T-helper 17 cell (primary cell): ENCODE data around the gene CELA2B. TPM values are rescaled to one million over a fixed set of nuclear protein-coding genes. Genes with fewer than 3 reads are reported as not detected.

Experiments used
- ATAC-seq: fragments of 150-1000 bp; cut with Tn5 transposase; 2 replicates; pipeline ENCODE4 v1.10.0; 2021; ENCODE audit warnings: mild to moderate bottlenecking, moderate library complexity
- DNase-seq, 3 donors: peaks; one replicate each; pipeline versions ENCODE4 v3.0.0 to v3.0.0-alpha.2; 2020 to 2021
- H3K9me3 ChIP-seq: one replicate; pipeline ENCODE4 v1.7.0; 2013; ENCODE audit warnings: low read length, mild to moderate bottlenecking; ENCODE audit not compliant: control insufficient read depth, poor library complexity, severe bottlenecking
- H3K27ac Mint-ChIP-seq: one replicate; pipeline ENCODE4 v1.8.0; 2022; ENCODE audit warnings: mild to moderate bottlenecking, moderate library complexity, mixed read lengths
- H3K27me3 Mint-ChIP-seq: one replicate; pipeline ENCODE4 v1.8.0; 2022; ENCODE audit warnings: mixed read lengths
- H3K36me3 Mint-ChIP-seq: one replicate; pipeline ENCODE4 v1.8.0; 2022; ENCODE audit warnings: low read depth, mixed read lengths
- H3K4me1 Mint-ChIP-seq: one replicate; pipeline ENCODE4 v1.8.0; 2022; ENCODE audit warnings: mild to moderate bottlenecking, mixed read lengths
- H3K4me3 Mint-ChIP-seq: one replicate; pipeline ENCODE4 v1.8.0; 2022; ENCODE audit warnings: mild to moderate bottlenecking, moderate library complexity, mixed read lengths
- total RNA-seq, 4 donors: library from RNA in 2 of 4; stranded (reverse) in 2 of 4; gene quantifications; one replicate each; pipeline ENCODE4 v1.2.3 and lab custom pipeline; 2022 to 2026

CELA2B gene
- total RNA-seq, 2 donors from 2014 or later: not detected

DNA sequence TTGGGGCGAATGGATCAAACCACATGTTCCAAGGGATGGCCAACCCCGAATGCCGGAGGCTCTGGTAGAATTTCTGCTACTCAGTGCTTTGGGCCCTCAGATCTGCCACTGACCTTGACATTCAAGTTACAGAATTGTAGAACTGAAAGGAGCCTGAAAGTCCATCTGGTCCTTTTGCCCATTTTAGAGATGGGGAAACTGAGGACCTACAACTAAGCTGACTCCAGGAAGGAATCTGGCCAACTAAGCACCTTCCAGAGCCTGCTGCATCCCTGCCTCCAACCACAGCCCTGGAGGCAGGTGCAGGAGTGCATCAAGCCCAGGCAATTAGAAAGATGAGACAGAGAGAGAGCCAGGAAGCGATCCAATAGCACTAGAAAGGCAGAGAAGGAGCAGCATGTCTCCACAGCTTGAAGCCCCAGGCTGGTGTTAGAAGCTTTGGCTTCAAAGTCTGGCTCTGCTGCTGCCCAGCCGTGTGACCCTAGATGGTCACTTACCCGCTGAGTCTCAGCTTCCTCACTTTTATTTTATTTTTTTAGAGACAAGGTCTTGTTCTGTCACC lies 38.9 kb upstream of the CELA2B start:
- H3K9me3 ChIP-seq: no peaks in the 10 kb centered on the region
- Mint-ChIP-seq H3K27me3 (no peaks in the 10 kb centered on the region), H3K36me3 (no peaks in the 10 kb centered on the region), H3K4me3 (peak overlapping the region; percentile 75), H3K27ac (peak overlapping the region; percentile 92), H3K4me1 (peaks cover 5% of the 10 kb centered on the region)
- ATAC-seq: no peak
- DNase-seq: no peak

DNA sequence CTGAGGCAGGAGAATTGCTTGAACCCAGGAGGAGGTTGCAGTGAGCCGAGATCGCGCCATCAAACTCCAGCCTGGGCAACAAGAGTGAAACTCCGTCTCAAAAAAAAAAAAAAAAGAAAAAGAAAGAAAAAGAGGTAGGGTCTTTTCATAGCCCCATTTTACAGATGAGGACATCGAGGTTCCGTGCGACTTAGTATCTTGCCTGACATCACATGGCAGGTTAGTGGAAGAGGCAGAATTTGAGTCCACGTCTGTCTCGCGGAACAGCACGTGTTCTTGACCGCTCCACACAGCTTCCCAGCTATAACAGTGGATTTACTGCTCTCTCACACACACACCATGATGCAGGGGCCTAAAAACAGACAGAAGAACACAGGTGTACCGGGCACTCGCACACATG lies 36.6 kb upstream of the CELA2B start:
- no peaks in the 10 kb centered on the region for H3K36me3 Mint-ChIP-seq
- ATAC-seq: no peak
- H3K4me3 Mint-ChIP-seq: peak overlapping the region; percentile 53
- H3K9me3 ChIP-seq: no peaks in the 10 kb centered on the region
- peaks cover 2% of the 10 kb centered on the region for H3K4me1 Mint-ChIP-seq
- H3K27ac Mint-ChIP-seq: peak overlapping the region; percentile 92
- no peak for DNase-seq
- peaks cover 4% of the 10 kb centered on the region for H3K27me3 Mint-ChIP-seq

DNA sequence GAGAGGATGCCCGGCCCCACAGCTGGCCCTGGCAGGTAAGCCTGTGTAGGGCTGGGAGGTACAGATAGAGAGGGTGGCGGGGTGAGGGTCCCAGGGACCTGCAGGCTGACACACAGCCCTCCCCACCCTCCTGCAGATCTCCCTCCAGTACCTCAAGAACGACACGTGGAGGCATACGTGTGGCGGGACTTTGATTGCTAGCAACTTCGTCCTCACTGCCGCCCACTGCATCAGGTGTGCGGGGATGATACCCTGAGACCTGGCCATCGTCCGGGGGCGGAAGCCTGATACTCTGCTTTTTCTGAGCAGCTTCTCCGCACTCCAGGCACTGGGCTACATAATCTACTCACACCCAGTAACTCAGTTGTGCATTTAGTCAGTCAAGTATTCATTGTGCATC lies 35.5 kb upstream of the CELA2B start:
- Mint-ChIP-seq H3K4me1 (peaks cover 3% of the 10 kb centered on the region), H3K27ac (peak overlapping the region; percentile 89), H3K36me3 (no peaks in the 10 kb centered on the region), H3K27me3 (peaks cover 4% of the 10 kb centered on the region), H3K4me3 (peak overlapping the region; percentile 50)
- ATAC-seq (no peak), DNase-seq (no peak)
- no peaks in the 10 kb centered on the region for H3K9me3 ChIP-seq

DNA sequence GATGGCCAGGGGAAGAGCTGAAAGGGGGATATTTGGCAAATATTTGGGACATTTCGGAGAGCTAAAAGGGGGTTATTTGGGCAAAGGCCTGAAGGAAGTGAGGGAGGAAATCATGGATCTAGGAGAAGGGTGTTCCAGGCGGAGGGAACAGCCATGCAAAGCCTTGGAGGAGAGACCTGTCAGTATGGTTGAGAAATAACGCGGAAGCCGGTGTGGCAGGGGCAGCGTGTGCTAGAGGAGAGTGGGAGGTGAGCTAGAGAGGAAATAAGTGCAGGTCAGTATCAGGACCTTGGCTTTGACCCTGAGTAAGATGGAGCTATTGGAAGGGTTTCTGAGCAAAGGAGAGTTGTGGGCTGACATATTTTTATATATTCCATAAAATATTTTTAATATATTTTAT lies 34.7 kb upstream of the CELA2B start:
- H3K9me3 ChIP-seq: no peaks in the 10 kb centered on the region
- DNase-seq: no peak
- H3K27me3 Mint-ChIP-seq: peaks cover 9% of the 10 kb centered on the region
- H3K27ac Mint-ChIP-seq: peak overlapping the region; percentile 89
- H3K4me3 Mint-ChIP-seq: no peak overlapping the region
- ATAC-seq: no peak
- peaks cover 6% of the 10 kb centered on the region for H3K4me1 Mint-ChIP-seq
- no peaks in the 10 kb centered on the region for H3K36me3 Mint-ChIP-seq

DNA sequence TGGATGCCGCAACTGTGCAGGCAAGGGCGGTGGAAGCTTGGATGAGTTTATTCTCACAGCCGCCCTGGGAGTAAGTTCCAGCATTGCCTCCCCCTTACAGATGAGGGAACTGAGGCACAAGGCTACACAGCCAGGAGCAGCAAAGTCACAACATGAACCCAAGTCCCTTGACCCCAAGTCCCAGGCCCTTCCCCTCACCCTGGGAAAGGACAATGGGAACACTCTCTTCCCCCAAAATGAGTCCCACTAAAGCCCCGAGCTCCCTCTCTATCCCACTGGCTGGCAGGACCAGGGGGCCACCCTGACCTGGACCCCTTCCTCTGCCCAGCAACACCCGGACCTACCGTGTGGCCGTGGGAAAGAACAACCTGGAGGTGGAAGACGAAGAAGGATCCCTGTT lies 33.8 kb upstream of the CELA2B start:
- Mint-ChIP-seq H3K27ac (no peak overlapping the region), H3K27me3 (peaks cover 15% of the 10 kb centered on the region), H3K36me3 (no peaks in the 10 kb centered on the region)

DNA sequence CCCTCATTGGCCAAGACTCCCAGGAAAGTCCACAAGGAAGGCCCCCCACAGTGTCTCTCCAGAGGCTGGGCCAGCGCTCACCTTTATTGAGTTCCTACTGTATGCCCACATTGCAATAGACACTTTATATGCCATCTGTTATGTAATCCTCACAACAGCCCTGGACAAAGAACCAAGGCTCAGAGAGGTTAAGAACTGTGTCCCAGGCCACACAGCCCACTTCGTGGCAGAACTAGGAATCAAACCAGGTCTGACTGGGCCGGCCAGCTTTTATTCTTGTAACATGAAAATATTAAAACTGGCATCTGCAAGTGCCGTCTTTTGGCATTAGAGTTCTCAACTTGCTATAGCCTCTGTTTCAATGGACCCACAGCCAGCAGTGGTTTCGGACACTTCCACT lies 33.1 kb upstream of the CELA2B start:
- no peak overlapping the region for H3K27ac Mint-ChIP-seq
- no peak for ATAC-seq
- peaks cover 20% of the 10 kb centered on the region for H3K27me3 Mint-ChIP-seq
- no peaks in the 10 kb centered on the region for H3K9me3 ChIP-seq
- no peaks in the 10 kb centered on the region for H3K36me3 Mint-ChIP-seq
- no peak for DNase-seq
- H3K4me1 Mint-ChIP-seq: peaks cover 6% of the 10 kb centered on the region
- H3K4me3 Mint-ChIP-seq: peak overlapping the region; percentile 49

More for the DNA sequence above, 33.8 kb upstream of the CELA2B start:
- ATAC-seq: no peak
- Mint-ChIP-seq H3K4me1 (peaks cover 6% of the 10 kb centered on the region), H3K4me3 (peak overlapping the region; percentile 52)
- no peak for DNase-seq
- no peaks in the 10 kb centered on the region for H3K9me3 ChIP-seq

DNA sequence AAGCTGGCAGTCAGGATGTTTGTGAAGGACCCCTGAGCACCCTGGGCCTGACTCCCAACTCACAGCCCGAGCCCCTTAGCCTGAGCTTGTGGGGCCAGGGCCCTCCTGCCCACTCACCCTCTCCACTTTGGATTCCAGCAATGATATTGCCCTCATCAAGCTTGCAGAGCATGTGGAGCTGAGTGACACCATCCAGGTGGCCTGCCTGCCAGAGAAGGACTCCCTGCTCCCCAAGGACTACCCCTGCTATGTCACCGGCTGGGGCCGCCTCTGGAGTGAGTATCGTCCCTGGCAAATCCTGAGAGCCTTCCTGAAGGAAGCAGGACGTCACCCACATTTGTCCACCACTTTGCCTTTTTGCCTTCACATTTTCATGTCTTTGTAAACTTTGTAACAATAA lies 32.6 kb upstream of the CELA2B start:
- Mint-ChIP-seq H3K4me1 (peaks cover 6% of the 10 kb centered on the region), H3K27ac (no peak overlapping the region), H3K36me3 (no peaks in the 10 kb centered on the region), H3K4me3 (no peak overlapping the region), H3K27me3 (peaks cover 20% of the 10 kb centered on the region)
- no peaks in the 10 kb centered on the region for H3K9me3 ChIP-seq
- no peak for DNase-seq
- no peak for ATAC-seq

DNA sequence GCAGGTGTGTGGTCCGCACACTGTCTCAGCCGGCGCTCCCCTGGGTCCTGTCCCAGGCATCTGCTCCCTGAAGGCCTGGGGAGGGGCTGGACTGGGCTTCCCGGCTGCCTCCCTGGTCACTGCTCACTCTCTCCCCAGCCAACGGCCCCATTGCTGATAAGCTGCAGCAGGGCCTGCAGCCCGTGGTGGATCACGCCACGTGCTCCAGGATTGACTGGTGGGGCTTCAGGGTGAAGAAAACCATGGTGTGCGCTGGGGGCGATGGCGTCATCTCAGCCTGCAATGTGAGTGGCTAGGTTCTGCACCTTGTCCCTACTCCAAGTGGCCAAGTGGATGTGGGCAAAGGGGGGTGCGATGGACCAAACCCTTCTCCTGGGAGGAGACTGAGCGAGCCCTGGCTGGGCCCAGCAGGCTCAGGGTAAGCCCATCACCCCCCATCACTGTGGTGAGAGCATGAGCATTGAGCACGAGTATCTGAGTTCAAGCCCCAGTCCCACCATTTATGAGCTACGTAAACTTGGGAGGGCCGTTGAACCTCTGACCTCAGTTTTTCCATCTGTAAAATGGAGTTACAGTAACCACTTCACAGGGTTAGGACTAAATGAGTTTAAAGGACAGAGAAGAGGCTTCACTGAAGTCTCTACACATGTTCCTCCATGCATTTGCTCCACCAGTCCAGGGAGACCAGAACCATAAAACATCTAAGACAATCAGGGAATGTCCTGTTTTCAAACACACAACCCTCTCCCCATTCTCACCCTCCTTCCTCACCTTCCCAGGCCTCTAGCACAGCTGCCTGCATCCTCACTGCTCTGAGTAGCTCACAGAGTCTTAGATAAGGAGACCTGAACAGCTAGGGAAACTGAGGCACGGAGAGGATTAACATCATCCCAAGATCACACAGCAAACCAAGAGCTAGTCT lies 31.2 kb upstream of the CELA2B start:
- ATAC-seq (no peak), DNase-seq (no peak)
- H3K4me1 Mint-ChIP-seq: peaks cover 6% of the 10 kb centered on the region
- H3K9me3 ChIP-seq: no peaks in the 10 kb centered on the region
- peaks cover 26% of the 10 kb centered on the region for H3K27me3 Mint-ChIP-seq
- H3K4me3 Mint-ChIP-seq: peak overlapping the region; percentile 28
- H3K27ac Mint-ChIP-seq: no peak overlapping the region
- no peaks in the 10 kb centered on the region for H3K36me3 Mint-ChIP-seq

DNA sequence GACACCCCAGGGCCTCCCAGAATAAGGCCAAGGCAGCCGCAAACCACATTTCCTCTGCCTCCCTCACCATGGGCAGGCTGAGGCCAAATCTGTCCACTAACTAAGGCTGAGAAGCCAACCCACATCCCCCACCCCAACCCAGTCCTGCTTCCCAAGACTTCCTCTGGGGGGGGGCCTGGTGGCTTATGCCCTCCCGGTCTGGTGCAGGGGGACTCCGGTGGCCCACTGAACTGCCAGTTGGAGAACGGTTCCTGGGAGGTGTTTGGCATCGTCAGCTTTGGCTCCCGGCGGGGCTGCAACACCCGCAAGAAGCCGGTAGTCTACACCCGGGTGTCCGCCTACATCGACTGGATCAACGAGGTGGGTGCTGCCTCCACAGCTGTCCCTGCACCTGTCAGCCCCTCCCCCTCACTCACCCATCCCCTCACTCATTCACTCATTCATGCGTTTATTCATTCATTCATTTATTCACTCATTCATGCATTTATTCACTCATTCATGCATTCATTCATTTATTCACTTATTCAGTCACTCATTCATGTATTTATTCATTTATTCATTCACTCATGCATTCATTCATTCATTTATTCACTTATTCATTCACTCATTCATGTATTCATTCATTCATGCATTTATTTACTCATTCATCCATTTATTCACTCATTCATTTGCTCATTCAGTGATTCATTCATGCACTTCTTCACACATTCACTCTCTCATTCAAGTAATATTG lies 30.3 kb upstream of the CELA2B start:
- DNase-seq (no peak), ATAC-seq (no peak)
- H3K27ac Mint-ChIP-seq: no peak overlapping the region
- H3K27me3 Mint-ChIP-seq: peaks cover 29% of the 10 kb centered on the region
- H3K4me1 Mint-ChIP-seq: peaks cover 6% of the 10 kb centered on the region
- H3K4me3 Mint-ChIP-seq: peak overlapping the region; percentile 45
- H3K36me3 Mint-ChIP-seq: no peaks in the 10 kb centered on the region
- H3K9me3 ChIP-seq: no peaks in the 10 kb centered on the region

DNA sequence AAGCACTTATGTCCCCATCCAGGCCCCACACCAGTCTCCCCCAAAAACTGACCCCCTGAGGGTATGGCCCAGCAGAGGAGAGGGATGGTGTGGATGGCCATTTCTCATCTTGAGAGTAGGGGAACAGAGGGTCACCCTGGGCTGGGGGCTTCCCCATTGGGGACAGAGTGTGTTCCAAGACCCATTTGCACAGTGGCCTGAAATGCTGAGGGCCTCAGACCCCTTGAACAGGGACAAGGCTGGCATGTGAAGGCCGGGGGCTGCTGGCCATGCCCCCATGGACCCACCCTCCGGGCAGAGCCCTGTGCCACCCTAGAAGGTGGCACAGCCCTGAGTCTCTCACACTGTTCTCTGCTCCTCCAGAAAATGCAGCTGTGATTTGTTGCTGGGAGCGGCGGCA lies 29.7 kb upstream of the CELA2B start:
- H3K4me3 Mint-ChIP-seq: no peak overlapping the region
- H3K27me3 Mint-ChIP-seq: peaks cover 29% of the 10 kb centered on the region
- no peak for DNase-seq
- ATAC-seq: no peak
- peaks cover 6% of the 10 kb centered on the region for H3K4me1 Mint-ChIP-seq
- no peaks in the 10 kb centered on the region for H3K36me3 Mint-ChIP-seq
- no peak overlapping the region for H3K27ac Mint-ChIP-seq
- H3K9me3 ChIP-seq: no peaks in the 10 kb centered on the region

DNA sequence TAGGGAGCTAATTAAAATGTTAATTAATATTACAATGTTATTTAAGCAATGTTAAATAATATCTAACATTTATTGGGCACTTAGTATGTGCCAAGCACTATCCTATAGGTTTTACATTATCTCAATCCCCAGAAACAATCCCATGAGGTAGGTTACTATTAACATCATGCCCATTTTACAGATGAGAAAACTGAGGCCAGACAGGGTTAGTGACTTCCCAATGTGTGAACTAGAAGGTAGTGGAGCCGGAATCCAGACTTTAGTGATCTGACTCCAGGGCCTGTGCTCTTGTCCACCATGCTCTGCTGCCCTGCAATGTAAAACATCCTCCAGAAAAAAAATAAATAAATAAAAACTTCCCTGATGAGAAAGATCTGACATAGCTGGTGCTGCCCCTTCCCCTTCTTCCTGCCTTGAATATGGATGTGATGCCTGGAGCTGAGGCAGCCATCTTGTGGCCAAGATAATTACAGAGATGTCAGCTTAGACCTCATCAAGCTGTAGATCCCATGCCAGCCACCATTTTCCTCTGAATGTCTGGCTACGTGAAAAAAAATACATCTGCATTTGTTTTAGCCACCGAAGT lies 26.9 kb upstream of the CELA2B start:
- ATAC-seq (no peak), DNase-seq (no peak)
- no peak overlapping the region for H3K4me3 Mint-ChIP-seq
- H3K36me3 Mint-ChIP-seq: no peaks in the 10 kb centered on the region
- peaks cover 6% of the 10 kb centered on the region for H3K4me1 Mint-ChIP-seq
- H3K27me3 Mint-ChIP-seq: peaks cover 25% of the 10 kb centered on the region
- no peak overlapping the region for H3K27ac Mint-ChIP-seq
- H3K9me3 ChIP-seq: no peaks in the 10 kb centered on the region

DNA sequence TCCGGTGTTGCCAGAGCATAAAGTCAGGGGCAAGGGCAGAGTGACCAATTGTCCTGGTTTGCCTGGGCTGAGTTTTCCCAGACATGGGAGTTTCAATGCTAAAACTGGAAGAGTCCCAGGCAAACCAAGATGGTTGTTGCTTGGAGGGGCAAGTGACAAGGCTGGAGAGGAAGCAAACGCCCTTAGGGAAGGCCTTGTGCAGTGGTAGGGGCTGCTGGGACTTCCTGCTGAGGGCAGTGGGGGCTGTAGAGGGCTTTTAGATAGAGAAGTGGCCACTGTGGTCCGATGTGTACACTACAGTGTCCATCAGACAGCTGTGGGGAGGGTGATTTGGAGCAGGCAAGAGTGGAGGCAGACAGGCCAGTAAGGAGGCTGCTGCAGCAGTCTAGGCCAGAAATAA lies 26.3 kb upstream of the CELA2B start:
- Mint-ChIP-seq H3K36me3 (no peaks in the 10 kb centered on the region), H3K4me1 (peaks cover 6% of the 10 kb centered on the region), H3K4me3 (no peak overlapping the region), H3K27ac (no peak overlapping the region), H3K27me3 (peaks cover 25% of the 10 kb centered on the region)
- no peaks in the 10 kb centered on the region for H3K9me3 ChIP-seq
- DNase-seq (no peak), ATAC-seq (no peak)
